ENCODE results near the gene FNTB.
"Not testable (repeated sequence)": the region's sequence is repeated elsewhere in the genome, so short reads cannot be mapped to it uniquely, and the experiment has no call there.

DNA sequence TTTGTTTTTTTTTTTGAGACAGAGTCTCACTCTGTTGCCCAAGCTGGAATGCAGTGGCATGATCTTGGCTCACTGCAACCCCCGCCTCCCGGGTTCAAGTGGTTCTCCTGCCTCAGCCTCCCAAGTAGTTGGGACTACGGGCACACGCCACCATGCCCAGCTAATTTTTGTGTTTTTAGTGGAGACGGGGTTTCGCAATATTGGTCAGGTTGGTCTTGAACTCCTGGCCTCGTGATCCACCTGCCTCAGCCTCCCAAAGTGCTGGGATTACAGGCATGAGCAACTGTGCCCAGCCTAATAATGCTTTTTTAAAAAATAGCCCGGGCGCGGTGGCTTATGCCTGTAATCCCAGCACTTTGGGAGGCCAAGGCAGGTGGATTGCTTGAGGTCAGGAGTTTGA lies 44.6 kb downstream of the FNTB start:
- TF ChIP-seq, protein P1, sequence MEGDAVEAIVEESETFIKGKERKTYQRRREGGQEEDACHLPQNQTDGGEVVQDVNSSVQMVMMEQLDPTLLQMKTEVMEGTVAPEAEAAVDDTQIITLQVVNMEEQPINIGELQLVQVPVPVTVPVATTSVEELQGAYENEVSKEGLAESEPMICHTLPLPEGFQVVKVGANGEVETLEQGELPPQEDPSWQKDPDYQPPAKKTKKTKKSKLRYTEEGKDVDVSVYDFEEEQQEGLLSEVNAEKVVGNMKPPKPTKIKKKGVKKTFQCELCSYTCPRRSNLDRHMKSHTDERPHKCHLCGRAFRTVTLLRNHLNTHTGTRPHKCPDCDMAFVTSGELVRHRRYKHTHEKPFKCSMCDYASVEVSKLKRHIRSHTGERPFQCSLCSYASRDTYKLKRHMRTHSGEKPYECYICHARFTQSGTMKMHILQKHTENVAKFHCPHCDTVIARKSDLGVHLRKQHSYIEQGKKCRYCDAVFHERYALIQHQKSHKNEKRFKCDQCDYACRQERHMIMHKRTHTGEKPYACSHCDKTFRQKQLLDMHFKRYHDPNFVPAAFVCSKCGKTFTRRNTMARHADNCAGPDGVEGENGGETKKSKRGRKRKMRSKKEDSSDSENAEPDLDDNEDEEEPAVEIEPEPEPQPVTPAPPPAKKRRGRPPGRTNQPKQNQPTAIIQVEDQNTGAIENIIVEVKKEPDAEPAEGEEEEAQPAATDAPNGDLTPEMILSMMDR (conservative IDR thresholded peaks at IDR 0.05 in 1 of 2, IDR thresholded peaks at IDR 0.05 in 1 of 2; ENCODE audit: extremely low read depth in 1 of 2, insufficient read depth in 1 of 2, low read depth in 1 of 2, low read length in 2 of 2): not testable (repeated sequence)
- not testable (repeated sequence) for TF ChIP-seq EZH2 (IDR thresholded peaks at IDR 0.05; ENCODE audit: borderline replicate concordance, low read length)

Measured in mammary epithelial cell (primary cell).